K562 (cell line): ENCODE measurements around the gene VEGFC. TPM values are rescaled to one million over a fixed set of nuclear protein-coding genes. Genes with fewer than 3 reads are reported as not detected.

Experiments
- ATAC-seq: fragments of 200-7000 bp; cut with Tn5 transposase; 3 replicates; pipeline ENCODE4 v1.9.1; 2020; ENCODE audit warnings: moderate library complexity
- BruUV-seq: library from RNA; stranded (reverse); fragments of 400-500 nt; replicated peaks from 2 replicates; lab custom pipeline; 2021; lab: Mats Ljungman, UMichigan
- CTCF ChIA-PET: fragments of 300-600 bp; formaldehyde crosslinking; extraction: SDS; loops from one replicate; lab custom pipeline; 2021; ENCODE audit warnings: low intra/inter-chr PET ratio; lab: Yijun Ruan, JAX
- POLR2A ChIA-PET: fragments of 300-600, 350-650 bp; sonication (Branson Sonifier 250); formaldehyde crosslinking; extraction: SDS; loops from one replicate; lab custom pipeline; 2021; ENCODE audit warnings: antibody characterized with exemption, inconsistent platforms; lab: Yijun Ruan, JAX
- DNase-seq, 4 experiments: peaks; one replicate each; pipeline versions ENCODE4 v3.0.0 to v3.0.0-alpha.2; 2011 to 2018; ENCODE audit warnings: low spot score in 3 of 4, mixed read lengths in 3 of 4; ENCODE audit errors: extremely low read depth in 1 of 4
- FAIRE-seq: peaks from 2 replicates; lab custom pipeline; 2011; peaks lifted over from hg19 to GRCh38; lab: Jason Lieb, UNC
- H2AFZ ChIP-seq: 2 replicates; pipeline ENCODE4 v1.6.0; 2011; ENCODE audit warnings: low read depth, low read length, control low read depth, inconsistent platforms
- H3K27ac ChIP-seq: fragments of 200-600 bp; 3 replicates; pipeline ENCODE4 v1.8.0; 2011; ENCODE audit warnings: low read depth, mild to moderate bottlenecking, control low read depth, inconsistent platforms, low read length, moderate library complexity, mixed read lengths; ENCODE audit errors: extremely low read depth
- H3K27me3 ChIP-seq, 2 experiments: fragments of 300-600 bp in 1 of 2; 2 replicates in 1 of 2; 3 replicates in 1 of 2; pipeline versions ENCODE4 v1.6.0 to v1.8.0; 2011; ENCODE audit warnings: inconsistent platforms in 2 of 2, low read length in 2 of 2, mild to moderate bottlenecking in 1 of 2, mixed read lengths in 1 of 2, moderate library complexity in 1 of 2; ENCODE audit not compliant: control insufficient read depth in 2 of 2, insufficient read depth in 2 of 2
- H3K36me3 ChIP-seq: fragments of 300-600 bp; 3 replicates; pipeline ENCODE4 v1.8.0; 2011; ENCODE audit warnings: mild to moderate bottlenecking, low read length, inconsistent platforms; ENCODE audit not compliant: control insufficient read depth, insufficient read depth
- H3K4me1 ChIP-seq, 2 experiments: fragments of 200-600 bp in 1 of 2; replicated peaks in 1 of 2; 2 replicates in 1 of 2; 3 replicates in 1 of 2; pipeline versions ENCODE4 v1.5.1 to v1.8.0; 2011; ENCODE audit warnings: inconsistent platforms in 2 of 2, low read length in 2 of 2, mild to moderate bottlenecking in 1 of 2, mixed read lengths in 1 of 2, moderate library complexity in 1 of 2; ENCODE audit not compliant: control insufficient read depth in 2 of 2, insufficient read depth in 2 of 2
- H3K4me2 ChIP-seq: 2 replicates; pipeline ENCODE4 v1.6.1; 2011; ENCODE audit warnings: low read length, control low read depth, inconsistent platforms, mixed read lengths; ENCODE audit not compliant: insufficient read depth
- H3K4me3 ChIP-seq: fragments of 200-600 bp; sonication (generic), shearing (Covaris generic); 2 replicates; pipeline ENCODE4 v1.5.1; 2016; ENCODE audit warnings: control low read depth, inconsistent platforms
- H3K79me2 ChIP-seq: fragments of 200-600 bp; 3 replicates; pipeline ENCODE4 v1.8.0; 2011; ENCODE audit warnings: low read length, inconsistent platforms; ENCODE audit not compliant: control insufficient read depth, insufficient read depth
- H3K9ac ChIP-seq, 2 experiments: 2 replicates each; pipeline versions ENCODE4 v1.6.0 to v1.6.1; 2011; ENCODE audit warnings: low read depth in 2 of 2, low read length in 2 of 2, control low read depth in 1 of 2, inconsistent platforms in 1 of 2, mild to moderate bottlenecking in 1 of 2, mixed read lengths in 1 of 2; ENCODE audit not compliant: insufficient read depth in 1 of 2
- H3K9me1 ChIP-seq: one replicate; pipeline ENCODE4 v1.6.0; 2011; ENCODE audit warnings: inconsistent platforms, mild to moderate bottlenecking, low read length, moderate library complexity; ENCODE audit not compliant: control insufficient read depth, insufficient read depth
- H3K9me3 ChIP-seq: replicated peaks from 2 replicates; pipeline ENCODE4 v1.5.1; 2011; ENCODE audit warnings: low read depth, low read length, inconsistent platforms; ENCODE audit not compliant: control insufficient read depth, insufficient read depth
- H4K20me1 ChIP-seq: replicated peaks from 2 replicates; pipeline ENCODE4 v1.6.1; 2011; ENCODE audit warnings: low read length, inconsistent platforms, mixed read lengths; ENCODE audit not compliant: control insufficient read depth, insufficient read depth
- HDAC1 ChIP-seq, 2 experiments: fragments of 450-650 bp; IDR thresholded peaks; 2 replicates each; pipeline ENCODE4 v1.6.1; 2016 to 2017; ENCODE audit warnings: inconsistent platforms in 1 of 2, mild to moderate bottlenecking in 1 of 2, moderate library complexity in 1 of 2
- NFIC ChIP-seq: fragments of 450-650 bp; IDR thresholded peaks from 2 replicates; pipeline ENCODE4 v1.6.1; 2017; ENCODE audit warnings: mild to moderate bottlenecking, inconsistent platforms
- SIN3B ChIP-seq: fragments of 450-650 bp; IDR thresholded peaks from 2 replicates; pipeline ENCODE4 v1.6.1; 2017; ENCODE audit warnings: low read depth, mild to moderate bottlenecking, moderate library complexity
- TAF7 ChIP-seq: fragments of 450-650 bp; IDR thresholded peaks from 2 replicates; pipeline ENCODE4 v1.6.1; 2016; ENCODE audit warnings: missing genetic modification characterization, missing compliant biosample characterization
- WGBS: fragments of 100-300 bp; shearing (Covaris generic); methylation state at CpG from one replicate; pipeline ENCODE4 v1.1.6; 2016; ENCODE audit warnings: low coverage, mixed read lengths; ENCODE audit not compliant: insufficient coverage; ENCODE audit errors: missing lambda C conversion rate; 5-methylcytosine and 5-hydroxymethylcytosine counted together
- in situ Hi-C: fragments of 300-500 bp; cut with MboI; formaldehyde crosslinking; loops from 4 replicates; pipeline ENCODE4 v1.15.0; 2018; ENCODE audit warnings: inconsistent platforms, mixed read lengths
- intact Hi-C: fragments of 100-400 bp; cut with micrococcal nuclease; formaldehyde crosslinking; loops from 2 replicates; pipeline ENCODE4 v1.14.2; 2022
- polyA plus RNA-seq, 8 experiments: library from polyadenylated mRNA; depleted of rRNA in 4 of 8; stranded (reverse) in 5 of 8; unstranded in 3 of 8; fragments of >200 nt; fragmentation: Nextera tagmentation in 2 of 8; fragmentation: Illumina TruSeq in 1 of 8; extraction: Ambion mirVana in 2 of 8; extraction: Trizol in 1 of 8; gene quantifications; 2 replicates each; pipeline versions ENCODE4 v1.2.1 to v1.2.3, GENCODE V29; 2011 to 2014; ENCODE audit warnings: inconsistent platforms in 1 of 8, missing spikeins in 1 of 8
- total RNA-seq, 7 experiments: library from RNA; depleted of rRNA in 6 of 7; stranded (reverse); fragments of >200 nt in 6 of 7; fragmentation: Illumina TruSeq in 2 of 7; extraction: Trizol in 2 of 7; gene quantifications; 2 replicates each; pipeline versions ENCODE4 v1.2.1 to v1.2.3, GENCODE V29; 2011 to 2021; ENCODE audit warnings: low replicate concordance in 1 of 7
- TF ChIP-seq, protein P1 (sequence below): fragments of 450-650 bp; formaldehyde crosslinking; IDR thresholded peaks from 2 replicates; pipeline ENCODE4 v1.4.0; 2020; ENCODE audit warnings: mild to moderate bottlenecking, moderate library complexity

Gene VEGFC
- total and polyA plus RNA-seq, 9 of the 15 experiments (the other 6 are each of a cell fraction or from before 2014, with no cell fraction given) = not detected

DNA sequence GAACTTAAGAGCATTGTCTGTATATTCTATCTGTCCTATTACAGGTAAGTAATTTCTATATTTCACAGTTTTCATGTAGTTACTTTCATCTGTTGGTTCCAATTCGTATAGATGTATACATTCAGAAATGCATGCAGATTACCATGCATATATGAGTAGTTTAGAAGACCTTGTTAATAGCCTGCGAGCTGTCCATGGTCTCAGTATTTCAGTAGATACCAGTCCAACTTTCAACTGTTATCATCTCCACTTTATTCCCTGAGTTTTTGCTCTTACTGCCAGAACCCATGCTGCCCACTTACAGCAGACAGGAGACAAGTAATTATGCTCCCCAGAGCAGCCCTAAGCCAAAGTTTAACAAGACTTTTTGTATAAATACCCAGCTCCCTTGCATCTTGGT lies 37.7 kb downstream of the VEGFC start (continued):
- no peak for TF ChIP-seq HDAC1 (IDR thresholded peaks at IDR 0.05)
- no peak for TF ChIP-seq NFIC
- TF ChIP-seq, protein P1, sequence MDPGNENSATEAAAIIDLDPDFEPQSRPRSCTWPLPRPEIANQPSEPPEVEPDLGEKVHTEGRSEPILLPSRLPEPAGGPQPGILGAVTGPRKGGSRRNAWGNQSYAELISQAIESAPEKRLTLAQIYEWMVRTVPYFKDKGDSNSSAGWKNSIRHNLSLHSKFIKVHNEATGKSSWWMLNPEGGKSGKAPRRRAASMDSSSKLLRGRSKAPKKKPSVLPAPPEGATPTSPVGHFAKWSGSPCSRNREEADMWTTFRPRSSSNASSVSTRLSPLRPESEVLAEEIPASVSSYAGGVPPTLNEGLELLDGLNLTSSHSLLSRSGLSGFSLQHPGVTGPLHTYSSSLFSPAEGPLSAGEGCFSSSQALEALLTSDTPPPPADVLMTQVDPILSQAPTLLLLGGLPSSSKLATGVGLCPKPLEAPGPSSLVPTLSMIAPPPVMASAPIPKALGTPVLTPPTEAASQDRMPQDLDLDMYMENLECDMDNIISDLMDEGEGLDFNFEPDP = no peak
- TF ChIP-seq, all 486 proteins: peak for 0

DNA sequence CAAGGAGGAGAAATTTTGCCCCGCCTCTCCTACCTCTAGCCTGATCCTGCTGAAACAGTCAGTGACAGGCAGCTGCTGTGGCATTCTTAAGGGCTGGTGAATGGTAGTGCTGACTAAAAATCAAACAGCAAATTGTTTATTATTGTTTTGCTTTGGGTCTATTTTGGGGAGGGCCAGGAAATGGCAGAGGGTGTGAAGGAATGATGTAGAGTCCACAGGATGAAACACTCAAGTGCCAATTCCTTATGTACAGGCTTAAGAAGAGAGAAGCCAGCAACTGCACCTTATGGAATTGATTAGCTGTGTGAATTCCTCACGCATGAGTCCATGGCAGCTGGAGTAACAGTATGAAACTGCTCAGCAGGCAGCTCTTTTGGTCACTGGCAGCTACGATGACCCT lies 39.7 kb downstream of the VEGFC start:
- ChIA-PET CTCF (no interaction called here), POLR2A (no interaction called here)
- H3K27me3 ChIP-seq = no peaks in the 10 kb centered on the region
- H4K20me1 ChIP-seq = no peaks in the 10 kb centered on the region
- no peak overlapping the region for H3K4me2 ChIP-seq
- no peaks in the 10 kb centered on the region for H3K9me3 ChIP-seq
- in situ Hi-C loops (no loop called here), intact Hi-C loops (no loop called here)
- FAIRE-seq (no peak), ATAC-seq (no peak), DNase-seq (no peak)
- WGBS = 0% methylated on average over 3 of the region's 3 CpGs
- H2AFZ ChIP-seq = no peak overlapping the region
- no peak overlapping the region for H3K27ac ChIP-seq
- H3K9ac ChIP-seq = no peak overlapping the region
- H3K36me3 ChIP-seq = no peaks in the 10 kb centered on the region
- BruUV-seq = no TSS peak
- TF ChIP-seq SIN3B = no peak
- no peak for TF ChIP-seq TAF7 (tag)
- no peaks in the 10 kb centered on the region for H3K9me1 ChIP-seq
- no peaks in the 10 kb centered on the region for H3K79me2 ChIP-seq
- H3K4me1 ChIP-seq = no peaks in the 10 kb centered on the region
- no peak overlapping the region for H3K4me3 ChIP-seq
